Measurements from ENCODE around the gene CELA3A. TPM values are rescaled to one million over a fixed set of nuclear protein-coding genes. Genes with fewer than 3 reads are reported as not detected.
A peak's percentile ranks its signal among the peaks of the same experiment; 100 is the strongest.

CELA3A gene
- total and polyA plus RNA-seq, 2 of the 13 experiments (the other 11 are each of a cell fraction or from before 2014, with no cell fraction given): 0.09 TPM; not detected in 1

DNA sequence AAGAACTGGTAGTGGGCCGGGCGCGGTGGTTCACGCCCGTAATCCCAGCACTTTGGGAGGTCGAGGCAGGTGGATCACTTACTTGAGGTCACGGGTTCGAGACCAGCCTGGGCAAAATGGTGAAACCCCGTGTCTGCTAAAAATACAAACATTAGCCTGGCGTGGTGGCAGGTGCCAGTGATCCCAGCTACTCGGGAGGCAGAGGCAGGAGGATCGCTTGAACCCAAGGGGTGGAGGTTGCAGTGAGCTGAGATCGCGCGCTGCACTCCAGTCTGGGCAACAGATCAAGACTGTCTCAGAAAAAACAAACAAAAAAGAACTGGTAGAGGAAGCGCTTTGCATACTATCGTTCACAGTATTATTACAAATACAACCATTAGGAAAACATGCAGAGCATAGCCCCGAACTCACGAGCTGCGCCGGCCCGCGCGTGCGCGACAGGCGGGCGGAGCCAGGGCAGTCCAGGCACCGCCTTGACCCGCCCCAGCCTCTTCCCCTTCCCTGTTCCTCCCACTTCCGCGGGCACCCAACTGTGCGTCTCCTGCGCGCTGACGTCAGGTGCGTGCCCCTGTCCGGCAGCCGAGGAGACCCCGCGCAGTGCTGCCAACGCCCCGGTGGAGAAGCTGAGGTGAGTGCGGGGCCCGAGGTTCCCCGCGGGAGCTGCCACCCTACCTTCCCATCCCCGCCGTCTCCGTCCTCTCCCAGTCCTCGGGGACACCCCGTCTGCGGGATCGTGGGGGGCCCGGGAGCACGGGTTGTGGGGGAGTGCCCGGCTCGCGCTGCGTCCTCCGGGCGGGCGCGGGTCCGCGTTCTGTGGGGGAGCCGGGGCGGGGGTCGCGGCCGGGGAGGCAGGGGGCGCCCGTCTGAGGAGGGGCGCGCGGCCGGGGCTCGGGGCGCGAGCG, 50.9 kb downstream of the CELA3A start, which contains the start of gene CDC42 (continued):
- TF ChIP-seq, protein P1, sequence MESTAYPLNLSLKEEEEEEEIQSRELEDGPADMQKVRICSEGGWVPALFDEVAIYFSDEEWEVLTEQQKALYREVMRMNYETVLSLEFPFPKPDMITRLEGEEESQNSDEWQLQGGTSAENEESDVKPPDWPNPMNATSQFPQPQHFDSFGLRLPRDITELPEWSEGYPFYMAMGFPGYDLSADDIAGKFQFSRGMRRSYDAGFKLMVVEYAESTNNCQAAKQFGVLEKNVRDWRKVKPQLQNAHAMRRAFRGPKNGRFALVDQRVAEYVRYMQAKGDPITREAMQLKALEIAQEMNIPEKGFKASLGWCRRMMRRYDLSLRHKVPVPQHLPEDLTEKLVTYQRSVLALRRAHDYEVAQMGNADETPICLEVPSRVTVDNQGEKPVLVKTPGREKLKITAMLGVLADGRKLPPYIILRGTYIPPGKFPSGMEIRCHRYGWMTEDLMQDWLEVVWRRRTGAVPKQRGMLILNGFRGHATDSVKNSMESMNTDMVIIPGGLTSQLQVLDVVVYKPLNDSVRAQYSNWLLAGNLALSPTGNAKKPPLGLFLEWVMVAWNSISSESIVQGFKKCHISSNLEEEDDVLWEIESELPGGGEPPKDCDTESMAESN (CRISPR knock-in tag; conservative IDR thresholded peaks at IDR 0.05): peak; percentile 62; the same call in 1 of the 2 replicates
- TF ChIP-seq RXRA (CRISPR knock-in tag; IDR thresholded peaks at IDR 0.05) (0 out of 2 replicates have a peak, but pooled peaks have one; percentile 46), ZNF543 (CRISPR knock-in tag; IDR thresholded peaks at IDR 0.05) (peak; percentile 84), SALL1 (CRISPR knock-in tag; IDR thresholded peaks at IDR 0.05) (peak; percentile 83), TAF1 (CRISPR knock-in tag; IDR thresholded peaks at IDR 0.05) (peak; percentile 92), PITX1 (CRISPR knock-in tag; IDR thresholded peaks at IDR 0.05) (peak; percentile 40; the same call in 1 of the 2 replicates), GTF2F1 (IDR thresholded peaks at IDR 0.05; ENCODE audit: low read length) (no peak), ZNF382 (CRISPR knock-in tag; IDR thresholded peaks at IDR 0.05; ENCODE audit: borderline replicate concordance) (no peak), ZNF614 (CRISPR knock-in tag; IDR thresholded peaks at IDR 0.05; ENCODE audit: borderline replicate concordance) (no peak), KDM4B (CRISPR knock-in tag; IDR thresholded peaks at IDR 0.05) (peak; percentile 76; the same call in 1 of the 2 replicates), NCOA5 (CRISPR knock-in tag; IDR thresholded peaks at IDR 0.05) (no peak), POLR2G (IDR thresholded peaks at IDR 0.05; ENCODE audit: low read depth, low read length) (peak; percentile 95), ONECUT2 (CRISPR knock-in tag; IDR thresholded peaks at IDR 0.05) (no peak), ZNF792 (CRISPR knock-in tag; IDR thresholded peaks at IDR 0.05) (peak; percentile 85), SRF (IDR thresholded peaks at IDR 0.05; ENCODE audit: low read depth, low read length) (no peak), BORCS8-MEF2B (CRISPR knock-in tag; IDR thresholded peaks at IDR 0.05) (peak; percentile 71; the same call in 1 of the 2 replicates), ATM (IDR thresholded peaks at IDR 0.05; ENCODE audit: borderline replicate concordance) (no peak), NFYC (CRISPR knock-in tag; IDR thresholded peaks at IDR 0.05) (peak; percentile 60), DNMT1 (CRISPR knock-in tag; IDR thresholded peaks at IDR 0.05) (no peak; the same call in 1 of the 2 replicates)
- TF ChIP-seq, protein P2, sequence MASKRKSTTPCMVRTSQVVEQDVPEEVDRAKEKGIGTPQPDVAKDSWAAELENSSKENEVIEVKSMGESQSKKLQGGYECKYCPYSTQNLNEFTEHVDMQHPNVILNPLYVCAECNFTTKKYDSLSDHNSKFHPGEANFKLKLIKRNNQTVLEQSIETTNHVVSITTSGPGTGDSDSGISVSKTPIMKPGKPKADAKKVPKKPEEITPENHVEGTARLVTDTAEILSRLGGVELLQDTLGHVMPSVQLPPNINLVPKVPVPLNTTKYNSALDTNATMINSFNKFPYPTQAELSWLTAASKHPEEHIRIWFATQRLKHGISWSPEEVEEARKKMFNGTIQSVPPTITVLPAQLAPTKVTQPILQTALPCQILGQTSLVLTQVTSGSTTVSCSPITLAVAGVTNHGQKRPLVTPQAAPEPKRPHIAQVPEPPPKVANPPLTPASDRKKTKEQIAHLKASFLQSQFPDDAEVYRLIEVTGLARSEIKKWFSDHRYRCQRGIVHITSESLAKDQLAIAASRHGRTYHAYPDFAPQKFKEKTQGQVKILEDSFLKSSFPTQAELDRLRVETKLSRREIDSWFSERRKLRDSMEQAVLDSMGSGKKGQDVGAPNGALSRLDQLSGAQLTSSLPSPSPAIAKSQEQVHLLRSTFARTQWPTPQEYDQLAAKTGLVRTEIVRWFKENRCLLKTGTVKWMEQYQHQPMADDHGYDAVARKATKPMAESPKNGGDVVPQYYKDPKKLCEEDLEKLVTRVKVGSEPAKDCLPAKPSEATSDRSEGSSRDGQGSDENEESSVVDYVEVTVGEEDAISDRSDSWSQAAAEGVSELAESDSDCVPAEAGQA (IDR thresholded peaks at IDR 0.05; ENCODE audit: low read depth): peak; percentile 93
- TF ChIP-seq, protein P2 (CRISPR knock-in tag; IDR thresholded peaks at IDR 0.05; ENCODE audit: borderline replicate concordance): no peak
- TF ChIP-seq, protein P3, sequence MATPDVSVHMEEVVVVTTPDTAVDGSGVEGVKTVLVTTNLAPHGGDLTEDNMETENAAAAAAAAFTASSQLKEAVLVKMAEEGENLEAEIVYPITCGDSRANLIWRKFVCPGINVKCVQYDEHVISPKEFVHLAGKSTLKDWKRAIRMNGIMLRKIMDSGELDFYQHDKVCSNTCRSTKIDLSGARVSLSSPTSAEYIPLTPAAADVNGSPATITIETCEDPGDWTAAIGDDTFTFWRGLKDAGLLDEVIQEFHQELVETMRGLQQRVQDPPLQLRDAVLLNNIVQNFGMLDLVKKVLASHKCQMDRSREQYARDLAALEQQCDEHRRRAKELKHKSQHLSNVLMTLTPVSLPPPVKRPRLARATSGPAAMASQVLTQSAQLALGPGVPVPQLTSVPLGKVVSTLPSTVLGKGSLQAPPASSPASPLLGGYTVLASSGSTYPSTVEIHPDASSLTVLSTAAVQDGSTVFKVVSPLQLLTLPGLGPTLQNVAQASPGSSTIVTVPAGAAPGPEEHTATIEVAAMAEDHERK (CRISPR knock-in tag; IDR thresholded peaks at IDR 0.05; ENCODE audit: low read depth): peak; percentile 99
